HG03442 (cell line): Measurements from ENCODE around the gene SAMD4B.
"Not testable (repeated sequence)": the region's sequence is repeated elsewhere in the genome, so short reads cannot be mapped to it uniquely, and the experiment has no call there.

Experiments
- ATAC-seq: cut with Tn5 transposase; IDR thresholded peaks from one replicate; pipeline ENCODE4 v1.9.1; 2021; ENCODE audit warnings: mild to moderate bottlenecking, moderate library complexity; ENCODE audit not compliant: unreplicated experiment

The SAMD4B gene

GRCh38 chr19:39341719-39342604, at the start of gene SAMD4B:
SAMD4B (plus strand) TSS chr19:39342421; CDS start chr19:39356894, 14,473 bp downstream.
- peak; percentile 90 for ATAC-seq

GRCh38 chr19:39293394-39293793, 48.8 kb upstream of the SAMD4B start:
- no peak for ATAC-seq

- ATAC-seq: no peak
Observed at GRCh38 chr19:39296055-39296645, 46.1 kb upstream of the SAMD4B start, which contains the start of gene IFNL1. IFNL1 (plus strand) TSS chr19:39296407; CDS start chr19:39296422, 15 bp downstream.

GRCh38 chr19:39296906-39297305, 45.3 kb upstream of the SAMD4B start:
- ATAC-seq: no peak

- no peak for ATAC-seq
Observed at GRCh38 chr19:39297931-39298634, 44.1 kb upstream of the SAMD4B start.

GRCh38 chr19:39299404-39299803, 42.8 kb upstream of the SAMD4B start:
- no peak for ATAC-seq

GRCh38 chr19:39299832-39300231, 42.4 kb upstream of the SAMD4B start:
- ATAC-seq: no peak

GRCh38 chr19:39301021-39301420, 41.2 kb upstream of the SAMD4B start:
- no peak for ATAC-seq

- ATAC-seq: no peak
Observed at GRCh38 chr19:39301562-39301961, 40.7 kb upstream of the SAMD4B start.

GRCh38 chr19:39303373-39304184, 38.6 kb upstream of the SAMD4B start:
- ATAC-seq: no peak

- ATAC-seq: no peak
Observed at GRCh38 chr19:39304185-39304513, 38.1 kb upstream of the SAMD4B start.

GRCh38 chr19:39304701-39305571, 37.3 kb upstream of the SAMD4B start:
- ATAC-seq: no peak

- ATAC-seq: no peak
Observed at GRCh38 chr19:39306075-39306474, 36.1 kb upstream of the SAMD4B start.

GRCh38 chr19:39307046-39307821, 35.0 kb upstream of the SAMD4B start:
- ATAC-seq: no peak

- ATAC-seq: no peak
Observed at GRCh38 chr19:39307822-39308530, 34.2 kb upstream of the SAMD4B start.

- no peak for ATAC-seq
Observed at GRCh38 chr19:39308531-39309304, 33.5 kb upstream of the SAMD4B start.

- ATAC-seq: not testable (repeated sequence)
Observed at GRCh38 chr19:39309305-39309670, 32.9 kb upstream of the SAMD4B start.
